ENCODE results near the gene NHEJ1. TPM values are rescaled to one million over a fixed set of nuclear protein-coding genes. Genes with fewer than 3 reads are reported as not detected.

NHEJ1 gene
- total and polyA plus RNA-seq, 9 donors, result 10.8 to 23.1 (median 17.1) TPM

DNA sequence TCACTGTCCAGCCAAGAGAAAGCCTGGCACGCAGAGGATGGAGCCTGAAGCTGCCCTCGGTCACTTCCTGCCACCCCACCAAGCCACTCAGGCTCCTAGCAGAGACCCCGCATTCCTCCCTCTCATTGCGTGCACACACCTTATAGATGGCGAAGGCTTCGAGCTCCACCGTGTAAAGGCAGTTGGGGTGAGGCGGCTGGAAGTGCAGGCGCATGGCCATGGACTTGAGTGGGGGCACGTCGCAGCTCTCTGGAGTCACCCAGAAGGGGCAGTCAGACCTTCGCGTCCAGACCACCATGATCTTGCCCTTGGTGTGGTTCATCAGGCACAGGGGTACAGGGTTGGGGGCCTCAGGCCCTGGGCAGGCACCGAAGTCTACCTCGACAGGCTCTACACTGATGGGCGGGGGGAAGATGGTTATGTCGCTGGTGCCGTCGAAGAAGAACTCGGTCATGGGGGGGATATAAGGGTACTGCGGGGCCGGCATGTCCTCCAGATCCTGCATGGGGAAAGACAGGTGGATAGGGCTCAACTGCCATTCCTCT is 133.0 kb downstream of the NHEJ1 start:
- TF ChIP-seq EP300 (IDR thresholded peaks at IDR 0.05), result no peak
- no peak for TF ChIP-seq POLR2A (IDR thresholded peaks at IDR 0.05)
- TF ChIP-seq, protein P1, sequence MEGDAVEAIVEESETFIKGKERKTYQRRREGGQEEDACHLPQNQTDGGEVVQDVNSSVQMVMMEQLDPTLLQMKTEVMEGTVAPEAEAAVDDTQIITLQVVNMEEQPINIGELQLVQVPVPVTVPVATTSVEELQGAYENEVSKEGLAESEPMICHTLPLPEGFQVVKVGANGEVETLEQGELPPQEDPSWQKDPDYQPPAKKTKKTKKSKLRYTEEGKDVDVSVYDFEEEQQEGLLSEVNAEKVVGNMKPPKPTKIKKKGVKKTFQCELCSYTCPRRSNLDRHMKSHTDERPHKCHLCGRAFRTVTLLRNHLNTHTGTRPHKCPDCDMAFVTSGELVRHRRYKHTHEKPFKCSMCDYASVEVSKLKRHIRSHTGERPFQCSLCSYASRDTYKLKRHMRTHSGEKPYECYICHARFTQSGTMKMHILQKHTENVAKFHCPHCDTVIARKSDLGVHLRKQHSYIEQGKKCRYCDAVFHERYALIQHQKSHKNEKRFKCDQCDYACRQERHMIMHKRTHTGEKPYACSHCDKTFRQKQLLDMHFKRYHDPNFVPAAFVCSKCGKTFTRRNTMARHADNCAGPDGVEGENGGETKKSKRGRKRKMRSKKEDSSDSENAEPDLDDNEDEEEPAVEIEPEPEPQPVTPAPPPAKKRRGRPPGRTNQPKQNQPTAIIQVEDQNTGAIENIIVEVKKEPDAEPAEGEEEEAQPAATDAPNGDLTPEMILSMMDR (IDR thresholded peaks at IDR 0.05), result no peak
- DNase-seq, result no peak
- H3K36me3 ChIP-seq, result no peaks in the 10 kb centered on the region
- H3K9me3 ChIP-seq, result no peaks in the 10 kb centered on the region
- no peak overlapping the region for H3K4me3 ChIP-seq
- WGBS, 3 donors, result 87 to 91% (median 88%) methylated on average over 22 of the region's 22 CpGs
- no peaks in the 10 kb centered on the region for H3K27me3 ChIP-seq
- intact Hi-C loops (cut with DNase I), result no loop called here
- no peak overlapping the region for H3K27ac ChIP-seq
- H3K4me1 ChIP-seq (ENCODE audit: insufficient read depth), result no peaks in the 10 kb centered on the region

DNA sequence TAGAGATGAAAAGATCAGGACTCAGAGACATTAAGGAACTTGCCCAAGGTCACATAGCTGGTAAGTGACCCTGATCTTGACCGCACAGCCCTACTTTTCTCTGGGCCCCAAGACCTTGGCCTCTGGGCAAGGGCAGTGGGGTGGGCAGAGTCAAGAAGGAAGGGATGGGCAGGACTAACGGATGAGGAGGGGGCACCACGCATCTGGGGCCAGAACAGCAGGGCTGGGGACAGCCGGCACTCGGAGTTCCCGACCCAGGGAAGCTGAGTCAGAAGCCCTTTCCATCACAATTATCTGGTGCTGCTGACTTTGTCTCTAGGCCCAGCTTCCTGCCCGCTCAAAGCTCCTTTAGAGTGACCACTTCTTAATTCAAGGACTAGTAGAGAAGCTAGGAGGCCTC is 133.7 kb downstream of the NHEJ1 start:
- H3K27me3 ChIP-seq, result no peaks in the 10 kb centered on the region

DNA sequence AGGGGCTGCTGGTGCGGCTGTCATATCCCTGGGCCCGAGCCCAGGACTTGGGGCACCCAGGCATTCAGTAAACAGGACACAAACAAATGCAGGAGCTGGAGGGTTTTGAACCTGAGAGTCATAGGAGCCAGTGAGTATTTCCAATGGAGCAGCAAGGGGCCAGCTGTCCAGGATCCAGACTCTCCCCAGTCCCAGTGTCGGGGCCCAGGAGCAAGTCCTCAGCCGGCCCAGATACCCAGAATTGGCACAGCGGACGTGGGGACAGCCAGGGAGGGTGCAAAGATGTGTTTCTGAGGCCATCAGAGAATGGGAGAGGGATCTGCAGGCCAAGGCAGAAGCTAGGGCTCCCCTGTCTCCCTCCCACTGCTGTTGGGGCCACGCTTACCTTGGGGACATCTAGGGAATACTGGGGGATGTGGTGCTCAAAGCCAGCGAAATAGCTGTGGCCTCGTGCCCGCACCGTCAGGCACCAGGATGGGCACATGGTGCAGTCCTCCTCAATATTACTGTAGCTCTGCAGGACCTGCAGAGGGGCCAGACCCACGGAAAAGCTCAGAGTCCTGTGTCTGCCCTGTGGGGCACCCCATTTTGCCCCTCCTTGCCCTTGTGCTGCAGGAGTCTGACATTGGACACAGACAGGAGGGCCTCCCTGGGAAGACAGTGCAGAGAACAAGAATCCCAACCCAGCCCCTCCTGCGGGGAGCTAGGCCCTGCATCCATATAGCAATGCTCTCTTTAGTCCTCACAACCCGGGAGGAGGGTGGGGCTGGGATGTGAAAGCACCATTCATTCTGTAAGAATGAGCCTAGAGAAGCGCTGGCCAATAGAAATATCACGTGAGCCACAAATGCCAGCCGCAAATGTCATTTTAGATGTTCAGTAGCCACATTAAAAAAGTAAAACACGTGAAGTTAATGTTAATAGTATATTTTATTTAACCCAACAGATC is 134.7 kb downstream of the NHEJ1 start:
- no peaks in the 10 kb centered on the region for H3K9me3 ChIP-seq
- 79 to 82% (median 81%) methylated on average over 18 of the region's 18 CpGs for WGBS, 3 donors

More for the DNA sequence above, 133.7 kb downstream of the NHEJ1 start:
- no peak overlapping the region for H3K4me3 ChIP-seq
- H3K9me3 ChIP-seq, result no peaks in the 10 kb centered on the region
- intact Hi-C loops (cut with DNase I), result no loop called here
- WGBS, 3 donors, result 63 to 79% (median 70%) methylated on average over 7 of the region's 7 CpGs
- H3K27ac ChIP-seq, result no peak overlapping the region
- DNase-seq, result no peak
- H3K4me1 ChIP-seq (ENCODE audit: insufficient read depth), result no peaks in the 10 kb centered on the region
- H3K36me3 ChIP-seq, result no peaks in the 10 kb centered on the region
- TF ChIP-seq, protein P1 (IDR thresholded peaks at IDR 0.05), result no peak
- TF ChIP-seq POLR2A (IDR thresholded peaks at IDR 0.05) (no peak), EP300 (IDR thresholded peaks at IDR 0.05) (no peak)

More for the DNA sequence above, 134.7 kb downstream of the NHEJ1 start:
- H3K27ac ChIP-seq, result no peak overlapping the region
- no peaks in the 10 kb centered on the region for H3K36me3 ChIP-seq
- H3K4me3 ChIP-seq, result no peak overlapping the region
- H3K27me3 ChIP-seq, result no peaks in the 10 kb centered on the region
- H3K4me1 ChIP-seq (ENCODE audit: insufficient read depth), result no peaks in the 10 kb centered on the region
- no peak for DNase-seq
- TF ChIP-seq POLR2A (IDR thresholded peaks at IDR 0.05) (no peak), EP300 (IDR thresholded peaks at IDR 0.05) (no peak)
- TF ChIP-seq, protein P1 (IDR thresholded peaks at IDR 0.05), result no peak
- intact Hi-C loops (cut with DNase I), result no loop called here

MicroRNAs encoded within 50 kb of the gene (microRNA counts, 767-probe panel; counts per million panel counts)
- 530 counts per million, percentile 78 among the panel's probes with 10 or more counts for microRNA hsa-miR-3131

Small RNAs within 50 kb of the gene (microRNA-seq; reads per million reads assigned to microRNA genes)
- 0 reads per million in 3 donors for gene MIR3131

Small RNAs within 50 kb of the gene (small RNA-seq; reads per million reads assigned to genes)
- not detected for gene MIR3131
- gene RN7SL764P, result not detected

Other genes starting within 250 kb of the NHEJ1 start
- gene CDK5R2, start 201.1 kb downstream of the NHEJ1 start, total RNA-seq, result not detected
- not detected for gene CDK5R2, start 201.1 kb downstream of the NHEJ1 start, polyA plus RNA-seq
- gene FEV, start 175.6 kb downstream of the NHEJ1 start, total RNA-seq, result under 1 TPM in 2 of 7 donors, not detected in 5; 0.11 to 0.13 TPM
- gene FEV, start 175.6 kb downstream of the NHEJ1 start, polyA plus RNA-seq, result not detected
- not detected for gene CRYBA2, start 167.4 kb downstream of the NHEJ1 start, total RNA-seq
- gene CRYBA2, start 167.4 kb downstream of the NHEJ1 start, polyA plus RNA-seq, result not detected
- gene CFAP65, start 119.3 kb downstream of the NHEJ1 start, total RNA-seq, result 10 to 100 TPM in 1 of 7 donors, 1 to 10 TPM in 1, under 1 TPM in 3, not detected in 2; 0.82 to 19.6 (median 0.95) TPM
- gene CFAP65, start 119.3 kb downstream of the NHEJ1 start, polyA plus RNA-seq, result under 1 TPM in 1 of 2 donors, not detected in 1; 0.04 TPM
- gene IHH, start 99.9 kb downstream of the NHEJ1 start, total RNA-seq, result under 1 TPM in 3 of 7 donors, not detected in 4; 0.15 to 0.80 (median 0.36) TPM
- 1 to 10 TPM in 1 of 2 donors, under 1 TPM in 1; 0.12 to 1.6 TPM for gene IHH, start 99.9 kb downstream of the NHEJ1 start, polyA plus RNA-seq
- 1 to 10 TPM in 6 of 7 donors, under 1 TPM in 1; 0.84 to 4.5 (median 1.7) TPM for gene SLC23A3, start 9.2 kb upstream of the NHEJ1 start, total RNA-seq
- 1 to 10 TPM in 1 of 2 donors, under 1 TPM in 1; 0.81 to 1.1 TPM for gene SLC23A3, start 9.2 kb upstream of the NHEJ1 start, polyA plus RNA-seq
- 10 to 100 TPM; 29.7 to 68.2 (median 62.8) TPM for gene CNPPD1, start 16.1 kb upstream of the NHEJ1 start, total RNA-seq
- gene CNPPD1, start 16.1 kb upstream of the NHEJ1 start, polyA plus RNA-seq, result 10 to 100 TPM; 27.1 to 46.7 TPM
- gene RETREG2, start 17.5 kb upstream of the NHEJ1 start, total RNA-seq, result 100 to 1,000 TPM in 3 of 7 donors, 10 to 100 TPM in 4; 40.9 to 106 (median 95.6) TPM
- 100 to 1,000 TPM in 1 of 2 donors, 10 to 100 TPM in 1; 74.4 to 110 TPM for gene RETREG2, start 17.5 kb upstream of the NHEJ1 start, polyA plus RNA-seq
- gene ZFAND2B, start 46.0 kb upstream of the NHEJ1 start, total RNA-seq, result 10 to 100 TPM; 22.4 to 45.6 (median 33.9) TPM
- gene ZFAND2B, start 46.0 kb upstream of the NHEJ1 start, polyA plus RNA-seq, result 10 to 100 TPM; 14.3 to 31.1 TPM
- 10 to 100 TPM; 12.0 to 64.5 (median 37.2) TPM for gene ABCB6, start 58.1 kb upstream of the NHEJ1 start, total RNA-seq
- gene ABCB6, start 58.1 kb upstream of the NHEJ1 start, polyA plus RNA-seq, result 10 to 100 TPM; 26.3 to 33.3 TPM
- 10 to 100 TPM; 22.6 to 44.6 (median 32.6) TPM for gene ATG9A, start 68.8 kb upstream of the NHEJ1 start, total RNA-seq
- gene ATG9A, start 68.8 kb upstream of the NHEJ1 start, polyA plus RNA-seq, result 10 to 100 TPM; 29.7 to 46.3 TPM
- 10 to 100 TPM; 36.4 to 60.2 (median 44.1) TPM for gene ANKZF1, start 69.0 kb upstream of the NHEJ1 start, total RNA-seq
- gene ANKZF1, start 69.0 kb upstream of the NHEJ1 start, polyA plus RNA-seq, result 10 to 100 TPM; 33.1 to 36.5 TPM
- 10 to 100 TPM in 6 of 7 donors, 1 to 10 TPM in 1; 5.7 to 20.3 (median 13.9) TPM for gene GLB1L, start 84.6 kb upstream of the NHEJ1 start, total RNA-seq
- gene GLB1L, start 84.6 kb upstream of the NHEJ1 start, polyA plus RNA-seq, result 10 to 100 TPM; 12.8 to 19.6 TPM
- 10 to 100 TPM; 12.4 to 24.8 (median 17.9) TPM for gene STK16, start 84.7 kb upstream of the NHEJ1 start, total RNA-seq
- 10 to 100 TPM; 19.1 to 29.4 TPM for gene STK16, start 84.7 kb upstream of the NHEJ1 start, polyA plus RNA-seq
- gene TUBA4B, start 92.4 kb upstream of the NHEJ1 start, total RNA-seq, result 10 to 100 TPM in 1 of 7 donors, 1 to 10 TPM in 1, under 1 TPM in 3, not detected in 2; 0.27 to 13.2 (median 0.83) TPM
- gene TUBA4B, start 92.4 kb upstream of the NHEJ1 start, polyA plus RNA-seq, result under 1 TPM; 0.18 to 0.34 TPM
- gene TUBA4A, start 93.1 kb upstream of the NHEJ1 start, total RNA-seq, result 10 to 100 TPM in 6 of 7 donors, 1 to 10 TPM in 1; 8.4 to 53.6 (median 16.5) TPM
- 10 to 100 TPM in 1 of 2 donors, 1 to 10 TPM in 1; 7.9 to 42.2 TPM for gene TUBA4A, start 93.1 kb upstream of the NHEJ1 start, polyA plus RNA-seq
- gene DNAJB2, start 118.6 kb upstream of the NHEJ1 start, total RNA-seq, result 100 to 1,000 TPM in 1 of 7 donors, 10 to 100 TPM in 6; 34.0 to 101 (median 85.7) TPM
- gene DNAJB2, start 118.6 kb upstream of the NHEJ1 start, polyA plus RNA-seq, result 10 to 100 TPM; 77.9 to 87.5 TPM
- gene PTPRN, start 148.6 kb upstream of the NHEJ1 start, total RNA-seq, result 1 to 10 TPM in 3 of 7 donors, under 1 TPM in 3, not detected in 1; 0.12 to 2.3 (median 0.82) TPM
- gene PTPRN, start 148.6 kb upstream of the NHEJ1 start, polyA plus RNA-seq, result 1 to 10 TPM in 1 of 2 donors, under 1 TPM in 1; 0.08 to 1.3 TPM
- gene RESP18, start 171.9 kb upstream of the NHEJ1 start, total RNA-seq, result not detected
- not detected for gene RESP18, start 171.9 kb upstream of the NHEJ1 start, polyA plus RNA-seq
- gene DNPEP, start 227.1 kb upstream of the NHEJ1 start, total RNA-seq, result 10 to 100 TPM; 34.7 to 72.9 (median 66.4) TPM
- gene DNPEP, start 227.1 kb upstream of the NHEJ1 start, polyA plus RNA-seq, result 10 to 100 TPM; 23.4 to 54.2 TPM

Data from ovary (tissue), 9 donors.